Activated CD4-positive, alpha-beta T cell treated with anti-CD3 and anti-CD28 coated beads for 36 hours (primary cell): ENCODE results near the gene LCNL1. TPM values are rescaled to one million over a fixed set of nuclear protein-coding genes. Genes with fewer than 3 reads are reported as not detected.

ENCODE experiments used
- ATAC-seq: fragments of 200-7000 bp; cut with Tn5 transposase; one replicate; pipeline ENCODE4 v1.10.0; 2021; ENCODE audit warnings: mild to moderate bottlenecking, moderate library complexity
- CTCF ChIA-PET: fragments of 350-600 bp; sonication (Branson Sonifier 250); formaldehyde crosslinking; loops from one replicate; lab custom pipeline; 2021; ENCODE audit warnings: antibody characterized with exemption; lab: Charles Lee
- POLR2A ChIA-PET: fragments of 350-600 bp; sonication (Branson Sonifier 250); formaldehyde crosslinking; loops from one replicate; lab custom pipeline; 2021; ENCODE audit warnings: antibody characterized with exemption, inconsistent platforms; lab: Charles Lee
- DNase-seq: peaks from one replicate; pipeline ENCODE4 v3.0.0-alpha.2; 2020
- H3K27ac Mint-ChIP-seq: one replicate; pipeline ENCODE4 v1.8.0; 2021; ENCODE audit warnings: mixed read lengths
- H3K27me3 Mint-ChIP-seq: one replicate; pipeline ENCODE4 v1.8.0; 2021; ENCODE audit warnings: mixed read lengths
- H3K36me3 Mint-ChIP-seq: one replicate; pipeline ENCODE4 v1.8.0; 2021; ENCODE audit warnings: low read depth, mixed read lengths
- H3K4me1 Mint-ChIP-seq: one replicate; pipeline ENCODE4 v1.8.0; 2021; ENCODE audit warnings: mixed read lengths
- H3K4me3 Mint-ChIP-seq: one replicate; pipeline ENCODE4 v1.8.0; 2021; ENCODE audit warnings: mild to moderate bottlenecking, moderate library complexity, mixed read lengths
- H3K9me3 Mint-ChIP-seq: one replicate; pipeline ENCODE4 v1.8.0; 2021; ENCODE audit warnings: low read depth, mixed read lengths
- intact Hi-C, 2 experiments: fragments of 100-400 bp; cut with DNase I in 1 of 2; cut with micrococcal nuclease in 1 of 2; formaldehyde crosslinking; loops; one replicate each; pipeline versions ENCODE4 v1.14.2 to v1.15.1; 2022 to 2024; cut with DNase I, micrococcal nuclease
- total RNA-seq, 2 experiments: library from RNA; stranded (reverse); gene quantifications; one replicate each; pipeline ENCODE4 v1.2.3, GENCODE V29; 2021

Gene LCNL1
- total RNA-seq, 2 experiments from 2014 or later = not detected

DNA sequence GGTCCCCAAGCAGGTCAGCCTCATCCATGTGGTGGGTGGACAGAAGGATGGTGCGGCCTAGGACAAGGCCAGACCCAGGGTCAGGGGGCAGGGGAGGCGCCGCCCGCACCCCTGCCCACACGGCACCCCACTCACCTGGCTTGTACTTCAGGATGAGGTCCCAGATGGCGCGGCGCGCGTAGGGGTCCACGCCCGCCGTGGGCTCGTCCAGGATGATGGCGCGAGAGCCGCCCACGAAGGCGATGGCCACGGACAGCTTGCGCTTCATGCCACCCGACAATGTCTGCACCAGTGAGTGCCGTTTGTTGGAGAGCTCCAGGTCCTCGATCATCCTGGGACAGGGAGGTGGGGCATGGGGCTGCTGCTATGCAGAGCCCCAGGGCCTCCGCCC lies 32.7 kb downstream of the LCNL1 start:
- no peak for ATAC-seq
- no peak for DNase-seq
- Mint-ChIP-seq H3K4me1 (no peaks in the 10 kb centered on the region), H3K27me3 (no peaks in the 10 kb centered on the region), H3K27ac (no peak overlapping the region), H3K9me3 (no peaks in the 10 kb centered on the region), H3K36me3 (no peaks in the 10 kb centered on the region), H3K4me3 (no peak overlapping the region)
- POLR2A ChIA-PET = no interaction called here
- CTCF ChIA-PET = no interaction called here
- intact Hi-C loops = no loop called here

DNA sequence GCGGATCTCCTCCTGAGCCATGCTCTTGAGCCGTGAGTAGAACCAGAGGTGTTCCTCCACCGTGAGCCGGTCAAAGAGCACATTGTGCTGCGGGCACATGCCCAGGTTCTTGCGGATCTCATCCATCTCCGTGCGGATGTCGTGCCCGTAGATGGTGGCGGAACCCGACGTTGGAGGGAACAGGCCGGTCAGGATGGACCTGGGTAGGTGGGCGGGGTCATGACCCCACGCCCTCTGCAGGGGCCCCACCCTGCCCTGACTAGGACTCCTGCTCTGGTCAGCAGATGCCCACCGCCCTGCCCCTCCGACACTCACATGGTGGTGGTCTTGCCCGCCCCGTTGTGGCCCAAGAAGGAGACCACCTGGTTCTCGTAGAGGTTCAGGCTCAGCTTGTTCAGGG lies 33.2 kb downstream of the LCNL1 start:
- Mint-ChIP-seq H3K36me3 (no peaks in the 10 kb centered on the region), H3K4me3 (no peak overlapping the region), H3K27ac (no peak overlapping the region), H3K4me1 (no peaks in the 10 kb centered on the region), H3K9me3 (no peaks in the 10 kb centered on the region), H3K27me3 (no peaks in the 10 kb centered on the region)
- no peak for ATAC-seq
- no peak for DNase-seq
- CTCF ChIA-PET = no interaction called here
- intact Hi-C loops = no loop called here
- POLR2A ChIA-PET = no interaction called here

DNA sequence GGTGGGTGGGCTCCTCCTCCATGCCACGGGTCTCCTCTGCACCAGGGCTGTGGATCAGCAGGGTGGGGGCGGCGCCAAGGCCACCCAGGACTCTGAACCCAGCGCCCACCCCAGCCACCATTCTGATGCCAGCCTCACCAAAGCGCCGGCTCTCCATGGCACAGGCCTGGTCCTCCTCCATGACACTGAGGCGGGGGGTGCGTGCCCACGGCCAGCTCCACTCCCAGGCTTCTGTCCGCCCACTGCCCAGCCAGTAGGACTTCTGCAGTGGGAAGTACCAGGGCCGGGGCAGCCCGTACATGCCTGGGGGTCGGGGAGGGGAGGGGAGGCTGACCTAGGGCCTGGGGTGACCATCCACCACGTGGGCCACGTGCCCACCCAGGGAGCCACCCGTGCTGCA lies 33.6 kb downstream of the LCNL1 start:
- H3K9me3 Mint-ChIP-seq = no peaks in the 10 kb centered on the region
- H3K36me3 Mint-ChIP-seq = no peaks in the 10 kb centered on the region
- H3K27me3 Mint-ChIP-seq = no peaks in the 10 kb centered on the region
- no peak overlapping the region for H3K4me3 Mint-ChIP-seq
- ATAC-seq (no peak), DNase-seq (no peak)
- intact Hi-C loops = no loop called here
- no peak overlapping the region for H3K27ac Mint-ChIP-seq
- ChIA-PET POLR2A (no interaction called here), CTCF (no interaction called here)
- no peaks in the 10 kb centered on the region for H3K4me1 Mint-ChIP-seq

GRCh38 chr9:137017071-137017470 lies 34.3 kb downstream of the LCNL1 start:
- intact Hi-C loops = no loop called here
- Mint-ChIP-seq H3K4me3 (no peak overlapping the region), H3K27ac (no peak overlapping the region), H3K36me3 (no peaks in the 10 kb centered on the region), H3K9me3 (no peaks in the 10 kb centered on the region), H3K4me1 (no peaks in the 10 kb centered on the region), H3K27me3 (no peaks in the 10 kb centered on the region)
- ChIA-PET CTCF (no interaction called here), POLR2A (no interaction called here)
- no peak for ATAC-seq
- no peak for DNase-seq

DNA sequence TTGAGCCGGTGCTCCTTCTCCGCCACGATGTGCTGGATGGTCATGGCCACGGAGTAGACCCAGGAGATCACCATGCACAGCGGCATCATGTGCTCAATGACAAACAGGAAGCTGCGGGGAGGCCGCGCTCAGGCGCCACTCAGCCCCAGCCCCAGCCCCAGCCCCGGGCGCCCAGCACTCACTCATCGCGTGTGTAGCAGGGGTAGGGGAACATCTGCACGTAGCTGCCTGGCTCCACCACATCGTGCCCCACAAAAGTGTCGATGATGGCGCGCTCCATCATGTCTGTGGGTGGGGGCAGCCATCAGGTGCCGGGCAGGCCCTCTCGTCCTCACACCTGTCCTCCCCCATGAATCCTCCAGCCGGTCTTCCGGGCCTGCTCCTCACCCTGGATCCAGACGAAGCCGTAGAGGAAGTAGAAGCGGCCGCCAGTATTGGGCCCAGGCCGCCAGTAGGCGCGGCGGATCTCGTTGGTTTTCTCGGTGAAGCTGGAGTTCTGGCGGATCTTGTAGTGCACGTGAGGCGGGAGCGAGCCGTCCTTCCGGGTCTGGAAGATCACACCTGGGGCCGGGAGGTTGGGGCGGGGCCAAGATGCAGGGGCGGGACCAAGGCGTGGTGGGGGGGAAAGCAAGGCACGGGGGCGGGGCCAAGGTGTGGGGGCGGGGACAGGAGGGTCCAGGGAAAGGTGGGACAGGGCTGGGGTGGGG lies 35.2 kb downstream of the LCNL1 start:
- no peak for ATAC-seq
- POLR2A ChIA-PET = no interaction called here

DNA sequence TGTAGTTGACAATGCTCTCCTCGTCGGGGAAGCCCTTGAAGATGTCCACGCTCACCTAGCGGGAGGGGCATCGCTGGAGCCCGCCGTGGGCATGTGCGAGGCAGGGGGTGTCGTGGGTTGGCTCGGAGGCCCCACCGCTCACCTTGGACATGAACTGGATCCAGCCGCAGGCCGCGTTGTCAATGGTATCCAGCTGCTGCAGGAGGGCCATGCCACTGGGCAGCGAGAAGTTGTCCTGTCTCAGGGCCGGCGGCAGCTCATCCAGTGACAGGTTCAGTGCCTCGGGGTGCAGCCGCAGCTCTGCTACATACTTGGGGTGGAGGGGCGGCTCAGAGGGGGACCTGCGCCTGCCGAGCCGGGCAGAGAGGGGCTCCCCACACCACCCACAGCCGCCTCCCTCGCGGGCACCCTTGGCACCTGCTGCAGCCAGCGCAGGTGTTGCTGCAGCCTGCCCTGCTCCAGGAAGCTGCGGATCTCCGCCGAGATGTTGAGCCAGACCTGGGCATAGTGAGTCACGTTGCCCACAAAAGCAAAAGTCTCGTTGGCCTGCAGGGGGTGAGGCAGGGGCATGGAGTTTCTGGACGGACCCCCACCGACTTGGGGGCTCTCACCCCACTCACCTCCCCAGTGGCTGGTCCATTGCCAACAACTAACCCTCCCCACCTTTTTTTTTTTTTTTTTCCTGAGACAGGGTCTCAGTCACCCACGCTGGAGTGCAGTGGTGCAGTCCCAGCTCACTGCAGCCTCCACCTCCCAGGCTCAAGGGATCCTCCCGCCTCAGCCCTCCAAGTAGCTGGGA lies 36.2 kb downstream of the LCNL1 start:
- DNase-seq (no peak), ATAC-seq (no peak)
- ChIA-PET POLR2A (no interaction called here), CTCF (interaction anchor here (0.6 to 1.2 kb wide), 4 partner anchors 10 to 476 kb away, joined by 3 to 4 read pairs (median 4); partner anchors contain the start of gene AJM1)
- Mint-ChIP-seq H3K4me1 (no peaks in the 10 kb centered on the region), H3K36me3 (no peaks in the 10 kb centered on the region), H3K27ac (no peak overlapping the region), H3K9me3 (no peaks in the 10 kb centered on the region), H3K27me3 (no peaks in the 10 kb centered on the region), H3K4me3 (no peak overlapping the region)
- intact Hi-C loops = no loop called here

More for the DNA sequence above, 35.2 kb downstream of the LCNL1 start:
- intact Hi-C loops = no loop called here
- Mint-ChIP-seq H3K36me3 (no peaks in the 10 kb centered on the region), H3K4me1 (no peaks in the 10 kb centered on the region), H3K9me3 (no peaks in the 10 kb centered on the region), H3K27ac (no peak overlapping the region), H3K4me3 (no peak overlapping the region), H3K27me3 (no peaks in the 10 kb centered on the region)
- CTCF ChIA-PET = no interaction called here
- no peak for DNase-seq

- ChIA-PET POLR2A (interaction anchor here (0.5 kb wide), 1 partner anchor 263 kb away, joined by 5 read pairs; no protein-coding TSS in a partner anchor), CTCF (interaction anchor here (0.8 kb wide), 2 partner anchors 27 to 178 kb away, joined by 4 read pairs; partner anchors contain the start of gene AJM1)
- intact Hi-C loops = loop anchor here in 1 of 2 experiments (5.0 kb wide), 1 partner anchor 228 kb away; the partner anchor contains the start of gene TMEM141
- no peak for ATAC-seq
- H3K4me3 Mint-ChIP-seq = no peak overlapping the region
- H3K9me3 Mint-ChIP-seq = no peaks in the 10 kb centered on the region
- no peaks in the 10 kb centered on the region for H3K27me3 Mint-ChIP-seq
- DNase-seq = no peak
- H3K27ac Mint-ChIP-seq = no peak overlapping the region
- H3K4me1 Mint-ChIP-seq = no peaks in the 10 kb centered on the region
- H3K36me3 Mint-ChIP-seq = no peaks in the 10 kb centered on the region
Observed at GRCh38 chr9:137019891-137020683, 37.3 kb downstream of the LCNL1 start.

GRCh38 chr9:137020771-137021567 lies 38.2 kb downstream of the LCNL1 start:
- CTCF ChIA-PET = interaction anchor here (1.0 kb wide), 1 partner anchor 9 kb away, joined by 3 read pairs; no protein-coding TSS in a partner anchor
- Mint-ChIP-seq H3K9me3 (no peaks in the 10 kb centered on the region), H3K4me1 (no peaks in the 10 kb centered on the region), H3K36me3 (no peaks in the 10 kb centered on the region), H3K4me3 (no peak overlapping the region), H3K27ac (no peak overlapping the region), H3K27me3 (no peaks in the 10 kb centered on the region)
- intact Hi-C loops = loop anchor here in 1 of 2 experiments (5.0 kb wide), 1 partner anchor 229 kb away; the partner anchor contains the start of gene TMEM141
- DNase-seq (no peak), ATAC-seq (no peak)
- POLR2A ChIA-PET = interaction anchor here (0.5 kb wide), 1 partner anchor 262 kb away, joined by 5 read pairs; no protein-coding TSS in a partner anchor

DNA sequence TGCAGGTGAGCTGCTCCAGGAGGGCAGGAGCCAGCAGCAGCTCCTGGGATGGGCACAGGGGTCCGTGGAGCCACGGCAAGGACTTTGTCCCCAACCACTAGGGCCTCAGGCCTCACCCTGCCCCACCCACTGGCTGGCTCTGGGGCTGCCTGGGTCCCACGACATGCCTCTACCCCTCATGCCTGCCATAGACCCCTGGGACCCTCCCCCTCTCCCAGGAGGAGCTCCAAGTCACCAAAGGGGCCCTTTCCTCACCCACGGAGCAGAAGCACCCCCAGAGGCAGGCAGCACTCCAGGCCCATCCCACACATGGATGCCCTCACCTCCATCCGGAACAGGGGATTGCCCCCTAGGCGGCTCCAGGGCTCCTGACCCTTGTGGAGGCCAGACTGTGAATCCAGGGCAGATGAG lies 38.8 kb downstream of the LCNL1 start:
- ChIA-PET CTCF (interaction anchor here (1.0 kb wide), 1 partner anchor 8 kb away, joined by 3 read pairs; no protein-coding TSS in a partner anchor), POLR2A (no interaction called here)
- Mint-ChIP-seq H3K4me1 (peaks cover 1% of the 10 kb centered on the region), H3K36me3 (no peaks in the 10 kb centered on the region), H3K27ac (no peak overlapping the region), H3K27me3 (no peaks in the 10 kb centered on the region), H3K4me3 (no peak overlapping the region), H3K9me3 (no peaks in the 10 kb centered on the region)
- intact Hi-C loops = loop anchor here in 1 of 2 experiments (5.0 kb wide), 1 partner anchor 229 kb away; the partner anchor contains the start of gene TMEM141
- ATAC-seq = no peak
- DNase-seq = no peak

DNA sequence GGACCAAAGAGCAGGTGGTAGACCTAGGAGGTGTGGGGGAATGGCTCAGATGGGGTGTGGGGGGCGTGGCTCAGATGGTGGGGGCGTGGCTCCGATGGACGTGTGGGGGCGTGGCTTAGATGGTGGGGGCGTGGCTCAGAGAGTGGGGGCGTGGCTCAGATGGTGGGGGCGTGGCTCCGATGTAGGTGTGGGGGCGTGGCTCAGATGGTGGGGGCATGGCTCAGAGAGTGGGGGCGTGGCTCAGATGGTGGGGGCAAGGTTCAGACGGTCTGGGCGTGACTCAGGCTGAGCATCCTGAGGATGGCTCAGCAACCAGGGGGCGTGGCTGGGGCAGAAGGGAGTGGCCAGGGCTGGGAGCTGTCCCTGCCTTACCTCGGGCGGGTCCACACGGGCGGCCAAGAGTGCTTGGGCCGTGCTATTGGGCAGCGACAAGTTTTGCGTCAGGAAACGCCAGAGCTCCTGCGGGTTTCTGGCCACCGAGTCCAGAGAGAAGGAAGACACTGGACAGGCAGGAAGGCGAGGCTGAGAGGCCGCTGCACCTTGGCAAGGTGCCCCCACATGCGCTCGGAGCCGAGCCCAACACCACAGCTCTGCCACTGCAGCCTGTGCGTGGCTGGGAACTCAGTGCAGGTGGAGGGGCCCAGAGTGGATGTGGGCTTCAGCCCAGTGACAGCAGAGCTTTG lies 39.3 kb downstream of the LCNL1 start:
- Mint-ChIP-seq H3K27me3 (no peaks in the 10 kb centered on the region), H3K4me3 (no peak overlapping the region), H3K27ac (no peak overlapping the region), H3K4me1 (peaks cover 3% of the 10 kb centered on the region), H3K9me3 (no peaks in the 10 kb centered on the region), H3K36me3 (no peaks in the 10 kb centered on the region)
- intact Hi-C loops = loop anchor here (1.0 to 5.0 kb wide), 8 partner anchors 30 to 539 kb away; partner anchors contain the start of genes TMEM141 (in 2 of the 2), FBXW5 (in 1 of the 2), PAXX (in 1 of the 2) and SEC16A (in 1 of the 2)
- ChIA-PET POLR2A (no interaction called here), CTCF (interaction anchor here (0.6 to 1.7 kb wide), 4 partner anchors 8 to 180 kb away, joined by 3 to 5 read pairs (median 4); partner anchors contain the start of genes AJM1 and FUT7)
- DNase-seq (peak; percentile 93), ATAC-seq (peak; percentile 97)
